ENCODE measurements around the gene CDC40.
"Not testable (repeated sequence)": the region's sequence is repeated elsewhere in the genome, so short reads cannot be mapped to it uniquely, and the experiment has no call there.

CDC40 gene

DNA sequence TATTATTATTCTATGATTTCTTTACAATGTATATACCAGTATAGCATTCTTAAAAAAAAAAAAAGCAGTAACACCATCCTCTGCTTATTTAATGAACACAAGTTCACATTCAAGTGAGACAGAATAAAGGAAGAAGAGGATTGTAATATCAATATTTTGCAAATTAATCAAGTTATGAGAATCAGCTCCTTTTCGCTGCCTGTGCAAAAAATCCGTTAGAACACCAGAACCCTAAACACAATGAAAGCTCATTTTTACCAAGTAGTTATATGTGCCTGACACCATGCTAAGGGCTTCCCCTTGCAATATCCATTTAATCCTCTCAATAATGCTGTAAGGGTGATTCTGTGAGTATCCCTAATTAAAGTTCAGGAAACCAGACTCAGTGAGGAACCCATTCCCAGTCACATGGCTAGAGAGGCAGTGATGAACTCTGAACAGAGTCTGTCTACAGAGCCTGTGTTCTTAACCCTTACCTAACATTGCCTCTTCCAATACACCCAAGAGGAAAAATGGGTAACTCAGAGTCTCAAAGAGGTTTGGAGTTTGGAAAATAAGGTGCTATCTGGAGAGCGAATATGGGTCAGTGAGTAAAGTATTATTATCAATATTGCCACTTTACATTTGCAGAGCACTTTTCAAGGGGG is 66.8 kb downstream of the CDC40 start:
- Histone ChIP-seq H3K4me3 (ENCODE audit: low read depth in 1 of 2, low read length in 2 of 2) (no peak overlapping the region), H3K9me3 (ENCODE audit: low read length) (no peaks in the 10 kb centered on the region), H3K36me3 (ENCODE audit: insufficient read depth, low read length) (peaks cover 8% of the 10 kb centered on the region), H3K27me3 (ENCODE audit: control insufficient read depth in 1 of 2, insufficient read depth in 2 of 2, low read length in 2 of 2) (no peaks in the 10 kb centered on the region), H3K4me1 (ENCODE audit: insufficient read depth, low read length) (no peaks in the 10 kb centered on the region), H3K9ac (ENCODE audit: low read length) (no peak overlapping the region), H3K27ac (ENCODE audit: low read depth, low read length) (no peak overlapping the region)

DNA sequence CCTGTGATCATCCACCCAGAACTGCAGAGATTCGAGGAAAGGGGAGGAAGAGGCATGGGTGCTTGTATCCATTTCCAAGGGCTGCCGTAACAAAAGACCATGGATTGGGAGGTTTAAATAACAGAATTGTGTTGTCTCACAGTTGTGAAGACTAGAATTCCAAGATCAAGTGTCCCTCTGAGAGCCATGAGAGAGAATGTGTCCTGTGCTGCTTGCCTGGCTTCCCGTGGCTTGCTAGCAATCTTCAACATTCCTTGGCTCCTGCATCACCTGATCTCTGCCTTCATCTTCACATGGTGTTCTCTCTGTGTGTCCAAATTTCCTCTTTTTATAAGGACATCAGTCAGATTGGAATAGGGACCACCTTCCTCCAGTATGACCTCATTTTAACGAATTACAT is 69.8 kb downstream of the CDC40 start:
- H3K4me1 ChIP-seq (ENCODE audit: insufficient read depth, low read length), result no peaks in the 10 kb centered on the region
- no peaks in the 10 kb centered on the region for H3K9me3 ChIP-seq (ENCODE audit: low read length)
- no peak overlapping the region for H3K27ac ChIP-seq (ENCODE audit: low read depth, low read length)
- H3K36me3 ChIP-seq (ENCODE audit: insufficient read depth, low read length), result peaks cover 3% of the 10 kb centered on the region
- no peaks in the 10 kb centered on the region for H3K27me3 ChIP-seq (ENCODE audit: control insufficient read depth in 1 of 2, insufficient read depth in 2 of 2, low read length in 2 of 2)
- H3K4me3 ChIP-seq (ENCODE audit: low read depth in 1 of 2, low read length in 2 of 2), result no peak overlapping the region
- H3K9ac ChIP-seq (ENCODE audit: low read length), result no peak overlapping the region

DNA sequence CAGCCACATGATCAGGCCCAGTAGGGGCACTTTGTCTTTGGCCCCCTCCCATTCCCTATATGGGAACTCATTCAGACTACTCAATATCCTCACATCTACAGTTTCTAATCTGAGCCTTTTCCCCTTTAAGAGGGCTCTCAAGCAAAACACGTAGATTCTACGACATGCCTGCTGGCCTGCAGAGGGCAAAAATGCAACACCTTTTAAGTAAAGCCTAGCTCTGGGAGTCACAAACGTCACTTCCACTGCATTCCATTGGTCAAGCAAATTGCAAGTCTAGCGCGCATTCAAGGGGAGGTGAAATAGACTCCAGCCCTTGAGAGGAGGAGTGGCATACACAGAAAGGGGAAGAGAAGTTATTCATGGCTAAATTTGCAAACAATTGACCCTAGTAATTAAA is 70.6 kb downstream of the CDC40 start:
- H3K9ac ChIP-seq (ENCODE audit: low read length), result no peak overlapping the region
- no peak overlapping the region for H3K27ac ChIP-seq (ENCODE audit: low read depth, low read length)
- no peaks in the 10 kb centered on the region for H3K27me3 ChIP-seq (ENCODE audit: control insufficient read depth in 1 of 2, insufficient read depth in 2 of 2, low read length in 2 of 2)
- H3K9me3 ChIP-seq (ENCODE audit: low read length), result no peaks in the 10 kb centered on the region
- no peaks in the 10 kb centered on the region for H3K36me3 ChIP-seq (ENCODE audit: insufficient read depth, low read length)
- H3K4me3 ChIP-seq (ENCODE audit: low read depth in 1 of 2, low read length in 2 of 2), result no peak overlapping the region
- H3K4me1 ChIP-seq (ENCODE audit: insufficient read depth, low read length), result no peaks in the 10 kb centered on the region

DNA sequence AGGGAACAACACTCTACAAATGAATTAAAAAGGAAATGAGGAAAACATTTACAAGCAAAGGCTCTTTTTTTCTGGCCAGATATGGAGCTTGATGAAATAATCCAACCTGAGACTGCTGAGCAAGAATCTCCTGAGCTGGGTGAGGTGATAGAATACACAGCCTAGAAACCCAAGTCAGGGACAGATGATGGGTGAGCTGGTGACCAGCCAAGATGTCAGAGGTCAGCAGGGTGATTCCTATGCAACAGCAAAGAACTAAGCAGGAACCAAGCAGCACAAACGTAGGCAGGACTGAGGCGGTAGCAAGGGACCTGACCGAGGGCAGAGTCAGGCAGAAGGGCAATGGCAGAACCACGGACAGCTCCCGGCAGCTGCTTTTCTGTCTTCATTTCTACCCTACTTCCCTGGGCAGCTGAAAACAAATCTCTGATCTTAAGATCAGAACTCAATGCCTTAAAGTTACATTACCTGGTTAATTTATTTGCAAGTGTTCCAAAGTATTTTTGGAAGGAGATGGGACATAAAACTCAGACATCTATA is 75.1 kb downstream of the CDC40 start:
- no peaks in the 10 kb centered on the region for H3K27me3 ChIP-seq (ENCODE audit: control insufficient read depth in 1 of 2, insufficient read depth in 2 of 2, low read length in 2 of 2)
- H3K36me3 ChIP-seq (ENCODE audit: insufficient read depth, low read length), result no peaks in the 10 kb centered on the region
- H3K27ac ChIP-seq (ENCODE audit: low read depth, low read length), result no peak overlapping the region
- H3K9ac ChIP-seq (ENCODE audit: low read length), result no peak overlapping the region
- no peak overlapping the region for H3K4me3 ChIP-seq (ENCODE audit: low read depth in 1 of 2, low read length in 2 of 2)
- no peaks in the 10 kb centered on the region for H3K4me1 ChIP-seq (ENCODE audit: insufficient read depth, low read length)
- H3K9me3 ChIP-seq (ENCODE audit: low read length), result no peaks in the 10 kb centered on the region

DNA sequence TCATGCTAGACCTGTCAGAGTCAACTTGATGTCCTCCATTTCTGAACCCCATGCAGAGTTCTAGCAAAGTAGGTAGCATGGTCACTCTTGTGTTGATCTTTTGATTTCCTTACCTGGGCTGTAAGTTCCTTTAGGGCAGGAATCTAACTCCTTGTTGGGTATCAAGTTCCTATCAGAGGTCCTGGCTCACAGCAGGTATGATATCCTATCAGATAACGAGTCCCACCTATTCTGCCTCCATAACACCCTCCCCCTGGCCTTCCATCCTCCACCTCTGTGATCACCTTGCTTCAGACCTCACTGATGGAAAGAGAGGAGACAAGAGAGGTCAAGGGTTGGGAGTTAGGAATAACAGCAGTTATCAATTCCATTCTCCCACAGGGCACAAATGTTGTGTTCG is 76.1 kb downstream of the CDC40 start:
- H3K27ac ChIP-seq (ENCODE audit: low read depth, low read length), result no peak overlapping the region
- H3K36me3 ChIP-seq (ENCODE audit: insufficient read depth, low read length), result no peaks in the 10 kb centered on the region
- H3K4me1 ChIP-seq (ENCODE audit: insufficient read depth, low read length), result no peaks in the 10 kb centered on the region
- no peak overlapping the region for H3K4me3 ChIP-seq (ENCODE audit: low read depth in 1 of 2, low read length in 2 of 2)
- no peaks in the 10 kb centered on the region for H3K27me3 ChIP-seq (ENCODE audit: control insufficient read depth in 1 of 2, insufficient read depth in 2 of 2, low read length in 2 of 2)
- H3K9me3 ChIP-seq (ENCODE audit: low read length), result no peaks in the 10 kb centered on the region
- H3K9ac ChIP-seq (ENCODE audit: low read length), result no peak overlapping the region

DNA sequence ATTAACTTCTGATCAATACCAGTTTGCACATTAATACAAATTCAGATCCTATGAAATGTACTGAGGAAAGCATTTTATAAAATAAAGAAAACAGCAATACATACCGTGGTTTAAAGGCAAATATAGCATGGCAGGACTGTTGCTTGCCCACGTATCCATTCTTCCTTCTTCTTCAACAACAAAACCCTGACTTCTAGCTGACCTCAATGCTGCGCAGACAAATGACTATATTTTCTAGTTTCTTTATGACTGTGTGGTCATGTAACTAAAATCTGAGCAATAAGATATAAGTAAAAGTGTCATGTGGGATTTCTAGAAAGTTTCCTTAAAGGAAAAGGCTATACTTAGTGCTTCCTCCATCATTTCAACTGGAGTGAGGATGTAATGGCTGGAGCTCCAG is 85.0 kb downstream of the CDC40 start:
- Histone ChIP-seq H3K9me3 (ENCODE audit: low read length) (no peaks in the 10 kb centered on the region), H3K27ac (ENCODE audit: low read depth, low read length) (no peak overlapping the region), H3K36me3 (ENCODE audit: insufficient read depth, low read length) (no peaks in the 10 kb centered on the region), H3K4me3 (ENCODE audit: low read depth in 1 of 2, low read length in 2 of 2) (no peak overlapping the region), H3K4me1 (ENCODE audit: insufficient read depth, low read length) (no peaks in the 10 kb centered on the region), H3K27me3 (ENCODE audit: control insufficient read depth in 1 of 2, insufficient read depth in 2 of 2, low read length in 2 of 2) (no peaks in the 10 kb centered on the region), H3K9ac (ENCODE audit: low read length) (no peak overlapping the region)

DNA sequence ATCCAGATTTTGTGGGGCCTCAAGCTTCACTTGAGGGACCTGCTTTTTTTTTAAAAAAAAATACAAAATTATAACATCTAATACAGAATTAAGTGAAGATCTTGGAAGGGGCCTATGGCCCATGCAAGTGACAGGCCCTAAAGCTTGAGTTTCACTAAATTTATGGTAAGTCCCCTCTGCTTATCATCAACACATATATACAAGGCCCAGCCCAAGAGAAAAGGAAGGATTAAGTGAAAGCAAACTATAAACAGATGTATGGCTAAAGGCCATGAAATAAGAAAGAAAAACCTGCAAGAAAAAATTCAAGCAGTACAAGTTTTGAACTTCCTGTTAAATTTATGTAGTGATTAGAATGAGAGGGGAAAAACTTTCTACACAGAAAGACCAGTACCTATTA is 86.8 kb downstream of the CDC40 start:
- no peaks in the 10 kb centered on the region for H3K4me1 ChIP-seq (ENCODE audit: insufficient read depth, low read length)
- H3K36me3 ChIP-seq (ENCODE audit: insufficient read depth, low read length), result no peaks in the 10 kb centered on the region
- H3K9ac ChIP-seq (ENCODE audit: low read length), result no peak overlapping the region
- H3K27ac ChIP-seq (ENCODE audit: low read depth, low read length), result no peak overlapping the region
- H3K27me3 ChIP-seq (ENCODE audit: control insufficient read depth in 1 of 2, insufficient read depth in 2 of 2, low read length in 2 of 2), result no peaks in the 10 kb centered on the region
- no peak overlapping the region for H3K4me3 ChIP-seq (ENCODE audit: low read depth in 1 of 2, low read length in 2 of 2)
- H3K9me3 ChIP-seq (ENCODE audit: low read length), result no peaks in the 10 kb centered on the region

DNA sequence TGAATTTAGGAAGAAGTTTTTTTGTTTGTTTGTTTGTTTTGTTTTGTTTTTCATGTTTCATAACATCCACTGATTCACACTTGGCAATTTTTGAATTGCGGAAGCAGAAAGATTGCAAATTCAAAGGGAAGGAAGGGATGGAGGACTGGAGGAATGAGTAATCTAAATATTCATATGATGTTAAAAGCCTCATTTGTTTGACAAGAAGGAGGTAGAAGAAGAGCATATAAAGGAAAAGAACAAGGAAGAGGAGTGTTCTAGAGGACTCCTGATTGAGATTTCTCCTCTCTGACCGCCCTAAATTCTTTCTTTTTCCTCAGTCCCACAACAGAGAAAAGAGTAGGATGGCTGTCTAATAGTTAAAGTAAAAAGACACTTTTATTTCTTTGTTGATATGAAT is 89.4 kb downstream of the CDC40 start:
- H3K9me3 ChIP-seq (ENCODE audit: low read length), result no peaks in the 10 kb centered on the region
- H3K36me3 ChIP-seq (ENCODE audit: insufficient read depth, low read length), result no peaks in the 10 kb centered on the region
- H3K4me1 ChIP-seq (ENCODE audit: insufficient read depth, low read length), result no peaks in the 10 kb centered on the region
- H3K27ac ChIP-seq (ENCODE audit: low read depth, low read length), result no peak overlapping the region
- H3K4me3 ChIP-seq (ENCODE audit: low read depth in 1 of 2, low read length in 2 of 2), result no peak overlapping the region
- no peaks in the 10 kb centered on the region for H3K27me3 ChIP-seq (ENCODE audit: control insufficient read depth in 1 of 2, insufficient read depth in 2 of 2, low read length in 2 of 2)
- no peak overlapping the region for H3K9ac ChIP-seq (ENCODE audit: low read length)

DNA sequence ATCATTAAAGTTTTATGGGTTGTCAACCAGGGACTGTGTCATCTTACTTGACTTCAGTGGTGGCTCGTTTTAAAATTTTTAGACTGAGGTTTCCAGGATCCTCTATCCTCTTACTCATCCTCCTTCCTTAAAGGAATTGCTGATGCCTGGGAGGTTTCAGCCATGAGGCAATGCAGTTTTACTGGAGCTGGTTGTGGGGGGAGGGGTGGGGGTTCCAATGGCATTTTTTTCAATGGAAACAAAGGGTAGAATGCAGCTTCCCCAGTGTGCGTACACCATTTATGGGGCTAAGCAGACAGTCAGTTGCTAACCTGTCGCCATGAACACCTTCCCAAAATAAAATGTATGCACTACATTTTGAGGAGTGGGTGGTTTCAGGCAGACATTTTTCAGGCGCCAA is 89.9 kb downstream of the CDC40 start:
- no peaks in the 10 kb centered on the region for H3K9me3 ChIP-seq (ENCODE audit: low read length)
- no peaks in the 10 kb centered on the region for H3K4me1 ChIP-seq (ENCODE audit: insufficient read depth, low read length)
- no peaks in the 10 kb centered on the region for H3K27me3 ChIP-seq (ENCODE audit: control insufficient read depth in 1 of 2, insufficient read depth in 2 of 2, low read length in 2 of 2)
- no peak overlapping the region for H3K4me3 ChIP-seq (ENCODE audit: low read depth in 1 of 2, low read length in 2 of 2)
- H3K9ac ChIP-seq (ENCODE audit: low read length), result no peak overlapping the region
- no peaks in the 10 kb centered on the region for H3K36me3 ChIP-seq (ENCODE audit: insufficient read depth, low read length)
- no peak overlapping the region for H3K27ac ChIP-seq (ENCODE audit: low read depth, low read length)

DNA sequence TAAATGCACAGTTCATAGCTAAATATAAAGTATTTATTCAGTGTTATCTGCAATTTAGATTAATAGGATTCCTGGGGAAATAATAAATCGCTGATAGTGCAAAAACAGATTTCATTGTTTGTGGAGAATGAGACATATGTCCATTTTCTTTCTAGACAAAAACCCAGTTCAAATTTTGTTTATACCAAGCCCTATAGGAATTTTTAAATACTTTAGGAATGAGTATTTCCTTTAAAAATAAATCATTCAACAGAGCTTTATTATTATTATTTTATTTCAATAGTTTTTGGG is 91.5 kb downstream of the CDC40 start:
- H3K9me3 ChIP-seq (ENCODE audit: low read length), result no peaks in the 10 kb centered on the region
- H3K4me3 ChIP-seq (ENCODE audit: low read depth in 1 of 2, low read length in 2 of 2), result no peak overlapping the region
- no peaks in the 10 kb centered on the region for H3K27me3 ChIP-seq (ENCODE audit: control insufficient read depth in 1 of 2, insufficient read depth in 2 of 2, low read length in 2 of 2)
- H3K27ac ChIP-seq (ENCODE audit: low read depth, low read length), result no peak overlapping the region
- no peaks in the 10 kb centered on the region for H3K36me3 ChIP-seq (ENCODE audit: insufficient read depth, low read length)
- H3K9ac ChIP-seq (ENCODE audit: low read length), result no peak overlapping the region
- H3K4me1 ChIP-seq (ENCODE audit: insufficient read depth, low read length), result no peaks in the 10 kb centered on the region

DNA sequence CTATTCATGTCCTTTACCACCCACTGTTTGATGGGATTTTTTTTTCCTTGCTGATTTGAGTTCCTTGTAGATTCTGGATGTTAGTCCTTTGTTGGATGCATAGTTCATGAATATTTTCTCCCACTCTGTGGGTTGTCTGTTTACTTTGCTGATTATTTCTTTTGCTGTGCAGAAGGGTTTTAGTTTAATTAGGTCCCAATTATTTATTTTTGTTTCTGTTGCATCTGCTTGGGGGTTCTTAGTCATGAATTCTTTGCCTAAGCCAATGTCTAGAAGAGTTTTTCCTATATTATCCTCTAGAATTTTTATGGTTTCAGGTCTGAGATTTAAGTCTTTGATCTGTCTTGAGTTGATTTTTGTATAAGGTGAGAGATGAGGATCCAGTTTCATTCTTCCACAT is 92.6 kb downstream of the CDC40 start:
- not testable (repeated sequence) for H3K36me3 ChIP-seq (ENCODE audit: insufficient read depth, low read length); H3K27me3 ChIP-seq (ENCODE audit: control insufficient read depth in 1 of 2, insufficient read depth in 2 of 2, low read length in 2 of 2); H3K9me3 ChIP-seq (ENCODE audit: low read length); H3K4me3 ChIP-seq (ENCODE audit: low read depth in 1 of 2, low read length in 2 of 2); H3K9ac ChIP-seq (ENCODE audit: low read length); H3K4me1 ChIP-seq (ENCODE audit: insufficient read depth, low read length); H3K27ac ChIP-seq (ENCODE audit: low read depth, low read length)

DNA sequence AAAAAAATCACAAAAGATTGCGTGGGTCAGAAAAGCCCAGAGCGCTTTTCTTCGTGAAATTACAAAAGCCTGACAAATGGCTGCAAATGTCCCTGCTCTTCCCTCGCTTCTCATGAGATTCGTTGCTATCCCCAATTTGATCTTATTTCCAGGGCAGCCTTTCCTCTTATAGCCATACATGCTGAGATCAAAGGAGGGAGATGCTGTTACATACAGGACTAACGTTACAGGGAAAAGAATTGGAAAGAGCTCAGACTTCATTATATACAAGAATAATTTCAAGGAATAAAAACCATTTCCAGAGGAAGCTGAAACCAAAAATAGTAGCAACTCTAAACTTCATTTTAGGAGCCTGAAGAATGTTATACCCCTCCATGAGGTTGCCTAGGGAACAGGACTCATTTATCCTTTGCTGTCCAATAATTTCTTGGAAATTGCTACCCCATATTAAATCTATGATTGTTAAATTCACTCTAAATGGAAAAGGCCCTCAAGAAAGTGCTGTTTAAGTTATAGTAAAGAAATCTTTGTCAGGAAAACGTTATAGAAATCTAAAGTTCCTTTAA is 97.0 kb downstream of the CDC40 start:
- Histone ChIP-seq H3K4me1 (ENCODE audit: insufficient read depth, low read length) (no peaks in the 10 kb centered on the region), H3K27me3 (ENCODE audit: control insufficient read depth in 1 of 2, insufficient read depth in 2 of 2, low read length in 2 of 2) (no peaks in the 10 kb centered on the region), H3K9ac (ENCODE audit: low read length) (no peak overlapping the region), H3K4me3 (ENCODE audit: low read depth in 1 of 2, low read length in 2 of 2) (no peak overlapping the region), H3K36me3 (ENCODE audit: insufficient read depth, low read length) (no peaks in the 10 kb centered on the region), H3K27ac (ENCODE audit: low read depth, low read length) (no peak overlapping the region), H3K9me3 (ENCODE audit: low read length) (no peaks in the 10 kb centered on the region)
